SK-N-SH (cell line): ENCODE data around the gene PTPN9. TPM values are rescaled to one million over a fixed set of nuclear protein-coding genes. Genes with fewer than 3 reads are reported as not detected.
A peak's percentile ranks its signal among the peaks of the same experiment; 100 is the strongest.

ENCODE experiments used
- CTCF ChIA-PET: fragments of 300-600, 350-600 bp; formaldehyde crosslinking; extraction: SDS; loops from one replicate; lab custom pipeline; 2021; lab: Yijun Ruan, JAX
- POLR2A ChIA-PET: fragments of 350-600 bp; sonication (Branson Sonifier 250); formaldehyde crosslinking; extraction: SDS; loops from one replicate; lab custom pipeline; 2020; ENCODE audit warnings: antibody characterized with exemption, inconsistent platforms; lab: Yijun Ruan, JAX
- DNase-seq: peaks from one replicate; pipeline ENCODE4 v3.0.0; 2012
- H2AFZ ChIP-seq: fragments of 200-600 bp; sonication (generic); 2 replicates; pipeline ENCODE4 v1.8.1; 2016; ENCODE audit warnings: antibody characterized with exemption, mild to moderate bottlenecking, low read depth
- H3F3A ChIP-seq: fragments of 200-600 bp; sonication (generic); replicated peaks from 2 replicates; pipeline ENCODE3; 2016; ENCODE audit warnings: antibody characterized with exemption, mild to moderate bottlenecking; ENCODE audit not compliant: insufficient read depth
- H3K27ac ChIP-seq, 2 experiments: fragments of 200-500 bp in 1 of 2; fragments of 200-600 bp in 1 of 2; sonication (Bioruptor generic) in 1 of 2; sonication (generic), shearing (Covaris generic) in 1 of 2; 2 replicates each; pipeline versions ENCODE4 v1.5.1 to v1.6.1; 2014 to 2016; ENCODE audit warnings: low read depth in 2 of 2, inconsistent platforms in 1 of 2, low read length in 1 of 2, mild to moderate bottlenecking in 1 of 2, mixed read lengths in 1 of 2
- H3K27me3 ChIP-seq: fragments of 200-600 bp; sonication (generic), shearing (Covaris generic); 2 replicates; pipeline ENCODE4 v1.6.1; 2016; ENCODE audit warnings: mixed run types; ENCODE audit not compliant: insufficient read depth
- H3K36me3 ChIP-seq, 2 experiments: fragments of 200-500 bp in 1 of 2; fragments of 200-600 bp in 1 of 2; sonication (Bioruptor generic) in 1 of 2; sonication (generic) in 1 of 2; replicated peaks in 1 of 2; 2 replicates each; pipeline versions ENCODE3 to v1.5.1; 2014 to 2016; ENCODE audit warnings: low read length in 1 of 2, mild to moderate bottlenecking in 1 of 2; ENCODE audit not compliant: insufficient read depth in 2 of 2, control insufficient read depth in 1 of 2
- H3K4me1 ChIP-seq, 2 experiments: fragments of 200-500 bp in 1 of 2; fragments of 200-600 bp in 1 of 2; sonication (Bioruptor generic) in 1 of 2; sonication (generic), shearing (Covaris generic) in 1 of 2; 2 replicates each; pipeline versions ENCODE4 v1.5.1 to v1.6.1; 2014 to 2016; ENCODE audit warnings: low read depth in 1 of 2, low read length in 1 of 2, mixed run types in 1 of 2; ENCODE audit not compliant: insufficient read depth in 2 of 2, control insufficient read depth in 1 of 2
- H3K4me2 ChIP-seq: fragments of 200-600 bp; sonication (generic), shearing (Covaris generic); 2 replicates; pipeline ENCODE4 v1.6.1; 2017; ENCODE audit warnings: mixed run types
- H3K4me3 ChIP-seq, 2 experiments: fragments of 200-500 bp in 1 of 2; fragments of 200-600 bp in 1 of 2; sonication (Bioruptor generic) in 1 of 2; sonication (generic), shearing (Covaris generic) in 1 of 2; 2 replicates each; pipeline versions ENCODE4 v1.5.1 to v1.8.1; 2014 to 2016; ENCODE audit warnings: low read depth in 2 of 2, inconsistent platforms in 1 of 2, low read length in 1 of 2, mild to moderate bottlenecking in 1 of 2, mixed read lengths in 1 of 2, moderate library complexity in 1 of 2
- H3K79me2 ChIP-seq: fragments of 200-600 bp; sonication (generic); 2 replicates; pipeline ENCODE4 v1.8.1; 2017; ENCODE audit warnings: mild to moderate bottlenecking; ENCODE audit not compliant: insufficient read depth
- H3K9ac ChIP-seq: fragments of 200-600 bp; sonication (generic); 2 replicates; pipeline ENCODE4 v1.6.1; 2017; ENCODE audit warnings: mixed run types
- H3K9me2 ChIP-seq: fragments of 200-600 bp; sonication (generic); 2 replicates; pipeline ENCODE4 v1.6.1; 2017; ENCODE audit warnings: mixed run types
- H3K9me3 ChIP-seq: fragments of 200-600 bp; sonication (generic); 2 replicates; pipeline ENCODE4 v1.6.1; 2017; ENCODE audit warnings: mixed run types, mild to moderate bottlenecking, moderate library complexity
- H4K20me1 ChIP-seq: fragments of 200-600 bp; sonication (generic); 2 replicates; pipeline ENCODE4 v1.6.1; 2017; ENCODE audit warnings: mild to moderate bottlenecking, mixed run types; ENCODE audit not compliant: insufficient read depth
- ELF1 ChIP-seq: IDR thresholded peaks from 2 replicates; pipeline ENCODE4 v1.4.0; 2012
- EP300 ChIP-seq, 2 experiments: IDR thresholded peaks; 2 replicates each; pipeline versions ENCODE4 v1.4.0 to v1.6.1; 2012; ENCODE audit warnings: borderline replicate concordance in 1 of 2, low read depth in 1 of 2, low read length in 1 of 2
- EZH2phosphoT487 ChIP-seq: fragments of 200-600 bp; sonication (generic); IDR thresholded peaks from 2 replicates; pipeline ENCODE4 v1.6.1; 2017; ENCODE audit warnings: low read depth, mixed run types, mild to moderate bottlenecking, antibody characterized with exemption, moderate library complexity, borderline replicate concordance
- FOSL2 ChIP-seq: IDR thresholded peaks from 2 replicates; pipeline ENCODE4 v1.4.0; 2012; ENCODE audit warnings: low read depth, mild to moderate bottlenecking, moderate library complexity, borderline replicate concordance
- GABPA ChIP-seq: IDR thresholded peaks from 2 replicates; pipeline ENCODE4 v1.4.0; 2012; ENCODE audit warnings: low read depth, mild to moderate bottlenecking
- GATA2 ChIP-seq: sonication (generic); formaldehyde crosslinking; IDR thresholded peaks from 2 replicates; pipeline ENCODE4 v1.5.0; 2020; ENCODE audit warnings: mild to moderate bottlenecking, missing genetic modification reagents
- JUND ChIP-seq: IDR thresholded peaks from 2 replicates; pipeline ENCODE4 v1.4.0; 2012
- MAX ChIP-seq: IDR thresholded peaks from 2 replicates; pipeline ENCODE4 v1.4.0; 2012; ENCODE audit warnings: low read depth
- MEF2A ChIP-seq: IDR thresholded peaks from 2 replicates; pipeline ENCODE4 v1.4.0; 2012; ENCODE audit warnings: low read depth, borderline replicate concordance
- MXI1 ChIP-seq: IDR thresholded peaks from 2 replicates; pipeline ENCODE4 v1.6.1; 2012; ENCODE audit warnings: mild to moderate bottlenecking, low read depth, low read length, improper control_type of control experiment
- NFIC ChIP-seq: IDR thresholded peaks from 2 replicates; pipeline ENCODE4 v1.4.0; 2012; ENCODE audit warnings: borderline replicate concordance
- PBX3 ChIP-seq: IDR thresholded peaks from 2 replicates; pipeline ENCODE4; 2012
- POLR2AphosphoS5 ChIP-seq: IDR thresholded peaks from 2 replicates; pipeline ENCODE4 v1.6.1; 2012; ENCODE audit warnings: low read depth, low read length
- RAD21 ChIP-seq: IDR thresholded peaks from 2 replicates; pipeline ENCODE4 v1.6.1; 2012; ENCODE audit warnings: mild to moderate bottlenecking, low read length
- RFX5 ChIP-seq: IDR thresholded peaks from 2 replicates; pipeline ENCODE4 v1.6.1; 2012; ENCODE audit warnings: mild to moderate bottlenecking, improper control_type of control experiment, low read length
- RXRA ChIP-seq: IDR thresholded peaks from 2 replicates; pipeline ENCODE4 v1.4.0; 2012; ENCODE audit warnings: low read depth, mild to moderate bottlenecking, borderline replicate concordance
- SIN3A ChIP-seq: IDR thresholded peaks from 2 replicates; pipeline ENCODE4 v1.6.1; 2012; ENCODE audit warnings: low read depth, mild to moderate bottlenecking, low read length, moderate library complexity, borderline replicate concordance
- TAF1 ChIP-seq: IDR thresholded peaks from 2 replicates; pipeline ENCODE4 v1.6.1; 2012; ENCODE audit warnings: low read depth, mild to moderate bottlenecking, low read length, moderate library complexity, borderline replicate concordance
- TEAD4 ChIP-seq: IDR thresholded peaks from 2 replicates; pipeline ENCODE4 v1.4.0; 2012; ENCODE audit warnings: mild to moderate bottlenecking, borderline replicate concordance; ENCODE audit not compliant: insufficient read depth
- USF2 ChIP-seq: fragments of 150-350 bp; IDR thresholded peaks from 2 replicates; pipeline ENCODE4 v1.6.1; 2017; ENCODE audit warnings: antibody characterized with exemption, low read length, low read depth, borderline replicate concordance
- YY1 ChIP-seq: IDR thresholded peaks from 2 replicates; pipeline ENCODE4 v1.4.0; 2012; ENCODE audit warnings: low read depth, mild to moderate bottlenecking
- ZBTB33 ChIP-seq: IDR thresholded peaks from 2 replicates; pipeline ENCODE4 v1.4.0; 2012; ENCODE audit warnings: low read depth, borderline replicate concordance
- WGBS: methylation state at CpG from one replicate; pipeline ENCODE4 v1.1.6; 2017; ENCODE audit warnings: low lambda C conversion rate; 5-methylcytosine and 5-hydroxymethylcytosine counted together
- polyA plus RNA-seq, 3 experiments: library from polyadenylated mRNA; depleted of rRNA; stranded (reverse); fragments of >200 nt; gene quantifications; 2 replicates each; pipeline ENCODE4 v1.2.3, GENCODE V29; 2012

PTPN9 gene
- polyA plus RNA-seq, 1 of the 3 experiments (the other 2 are of a cell fraction): 25.9 TPM

- Histone ChIP-seq H3K27ac (peak overlapping the region; percentile 94 to 96), H3K9me3 (no peaks in the 10 kb centered on the region), H4K20me1 (peaks cover 43% of the 10 kb centered on the region), H3K4me1 (peaks cover 5 to 18% of the 10 kb centered on the region in 2 experiments; a peak in 3 of 4 replicates), H3K79me2 (peaks cover 55% of the 10 kb centered on the region), H3K27me3 (no peaks in the 10 kb centered on the region), H3F3A (peaks cover 30% of the 10 kb centered on the region), H2AFZ (no peak overlapping the region), H3K9me2 (no peaks in the 10 kb centered on the region), H3K4me2 (peak overlapping the region; percentile 85; the same call in 1 of the 2 replicates), H3K4me3 (peak overlapping the region; percentile 79 to 85), H3K9ac (peak overlapping the region; percentile 94), H3K36me3 (peaks cover 6 to 8% of the 10 kb centered on the region in 2 experiments)
- TF ChIP-seq RAD21 (no peak), SIN3A (no peak), RXRA (no peak), ELF1 (no peak)
- ChIA-PET CTCF (interaction anchor here (0.9 to 2.6 kb wide), 3 partner anchors 34 to 189 kb away, joined by 4 to 10 read pairs (median 4); partner anchors contain the start of genes IMP3 and MAN2C1), POLR2A (interaction anchor here (0.8 to 1.6 kb wide), 3 partner anchors 83 to 189 kb away, joined by 3 to 6 read pairs (median 5); partner anchors contain the start of genes IMP3, MAN2C1 and SNUPN)
- WGBS: 1% methylated on average over 27 of the region's 45 CpGs
- DNase-seq: no peak
Observed at GRCh38 chr15:75451202-75451673, 127.9 kb downstream of the PTPN9 start.

GRCh38 chr15:75450307-75451201 lies 128.6 kb downstream of the PTPN9 start:
- Histone ChIP-seq H4K20me1 (peaks cover 50% of the 10 kb centered on the region), H3K27ac (peak overlapping the region; percentile 83 to 84), H3K79me2 (peaks cover 61% of the 10 kb centered on the region), H3K9me3 (no peaks in the 10 kb centered on the region), H3K4me1 (peaks cover 5 to 15% of the 10 kb centered on the region in 2 experiments; a peak in 3 of 4 replicates), H3K9me2 (no peaks in the 10 kb centered on the region), H3K36me3 (peaks cover 6 to 13% of the 10 kb centered on the region in 2 experiments), H2AFZ (no peak overlapping the region), H3K9ac (peak overlapping the region; percentile 70; the same call in 1 of the 2 replicates), H3K4me3 (peak overlapping the region; percentile 79 to 85), H3K27me3 (no peaks in the 10 kb centered on the region), H3K4me2 (peak overlapping the region; percentile 99), H3F3A (peaks cover 24% of the 10 kb centered on the region)
- WGBS: under 1% methylated on average over 9 of the region's 62 CpGs
- POLR2A ChIA-PET: no interaction called here
- CTCF ChIA-PET: interaction anchor here (0.7 to 2.6 kb wide), 4 partner anchors 18 to 190 kb away, joined by 3 to 10 read pairs (median 4); partner anchors contain the start of genes IMP3 and MAN2C1
- peak; percentile 88 for DNase-seq
- TF ChIP-seq TEAD4: no peak
- no peak for TF ChIP-seq RXRA
- no peak for TF ChIP-seq EZH2phosphoT487
- TF ChIP-seq TAF1: no peak
- TF ChIP-seq FOSL2: no peak
- no peak for TF ChIP-seq JUND
- TF ChIP-seq MEF2A: no peak
- peak; percentile 48; the same call in 1 of the 2 replicates for TF ChIP-seq MAX
- TF ChIP-seq MXI1: peak; percentile 73; the same call in 1 of the 2 replicates
- no peak for TF ChIP-seq USF2
- no peak for TF ChIP-seq GABPA
- no peak for TF ChIP-seq YY1
- TF ChIP-seq PBX3: no peak
- no peak for TF ChIP-seq GATA2 (CRISPR knock-in tag)
- no peak for TF ChIP-seq RAD21
- no peak for TF ChIP-seq NFIC
- no peak for TF ChIP-seq ZBTB33
- no peak for TF ChIP-seq EP300 (IDR thresholded peaks at IDR 0.05; ENCODE audit: borderline replicate concordance in 1 of 2, low read depth in 1 of 2, low read length in 1 of 2)
- TF ChIP-seq POLR2AphosphoS5: no peak
- no peak for TF ChIP-seq ELF1
- no peak for TF ChIP-seq RFX5
